GM18870 (cell line): ENCODE results near the gene RELL2.

Experiments
- ATAC-seq: cut with Tn5 transposase; IDR thresholded peaks from one replicate; pipeline ENCODE4 v1.9.1; 2021; ENCODE audit warnings: moderate library complexity; ENCODE audit not compliant: unreplicated experiment

Gene RELL2

GRCh38 chr5:141647242-141647641, 10.4 kb downstream of the RELL2 start:
- no peak for ATAC-seq

DNA sequence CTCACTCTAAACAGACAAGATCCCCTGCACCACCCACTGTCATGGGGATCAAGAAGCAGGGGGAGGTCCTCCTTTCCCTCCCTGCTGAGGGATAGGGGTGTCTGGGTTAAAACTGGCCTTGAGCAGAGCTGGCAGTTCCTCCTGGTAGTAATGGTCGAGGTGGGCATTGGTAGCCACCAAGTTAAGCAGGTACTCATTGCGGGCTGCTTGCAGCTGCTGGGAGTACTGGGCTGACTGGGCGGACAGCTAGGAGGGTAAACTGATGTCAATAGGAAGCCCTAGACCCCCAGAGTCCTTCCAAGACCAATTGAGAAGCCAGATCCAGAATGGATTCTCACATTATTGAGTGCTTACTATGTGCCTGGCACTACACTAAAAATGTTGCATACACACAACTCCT, 11.1 kb downstream of the RELL2 start:
- ATAC-seq = no peak

DNA sequence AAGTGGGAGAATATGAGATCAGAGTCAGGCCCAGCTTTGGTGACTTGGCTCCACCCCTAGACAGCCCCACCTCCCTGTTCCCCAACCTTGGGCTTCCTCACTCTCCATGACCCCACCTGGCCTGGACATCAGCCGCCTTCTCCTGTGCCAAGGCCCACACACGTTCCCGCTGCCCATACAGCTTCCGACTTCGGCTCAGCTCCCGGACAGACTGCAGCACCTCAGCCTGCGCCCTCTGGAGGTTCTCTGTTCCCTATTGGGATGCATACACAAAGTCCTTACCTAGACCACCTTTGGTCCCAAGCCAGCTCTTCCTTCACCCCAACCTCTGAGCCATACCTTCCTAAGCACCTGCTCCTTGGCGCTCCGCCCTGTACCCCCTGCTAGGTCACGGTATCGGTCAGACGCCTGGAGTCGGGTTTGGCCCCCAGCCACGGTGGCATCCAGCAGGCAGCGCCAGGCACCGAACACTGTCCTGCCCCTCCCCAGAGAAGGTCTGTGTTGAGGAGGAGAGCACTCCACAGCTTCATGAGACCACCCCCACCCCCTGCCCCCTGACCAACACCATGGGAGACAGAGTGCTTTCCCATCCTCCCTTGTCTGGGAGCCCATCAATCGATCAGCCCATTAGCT, 12.4 kb downstream of the RELL2 start:
- ATAC-seq = no peak

DNA sequence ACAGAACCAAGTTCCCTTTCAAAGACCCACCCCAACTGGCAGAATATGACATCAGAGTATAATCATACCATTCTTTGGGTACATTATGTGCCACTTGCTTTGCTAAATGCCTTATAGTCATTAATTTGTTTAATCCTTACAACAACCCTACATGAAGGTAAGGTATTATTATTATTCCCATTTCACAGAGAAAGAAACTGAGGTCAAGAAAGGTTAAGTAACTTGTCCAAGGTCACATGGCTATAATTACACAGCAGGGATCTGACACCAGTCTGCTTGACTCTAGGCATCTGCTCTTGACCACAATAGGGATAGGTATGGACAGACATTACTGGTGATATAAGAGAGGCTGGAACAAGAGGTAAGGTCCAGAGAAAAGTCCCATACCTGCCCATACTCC, 13.2 kb downstream of the RELL2 start:
- no peak for ATAC-seq

DNA sequence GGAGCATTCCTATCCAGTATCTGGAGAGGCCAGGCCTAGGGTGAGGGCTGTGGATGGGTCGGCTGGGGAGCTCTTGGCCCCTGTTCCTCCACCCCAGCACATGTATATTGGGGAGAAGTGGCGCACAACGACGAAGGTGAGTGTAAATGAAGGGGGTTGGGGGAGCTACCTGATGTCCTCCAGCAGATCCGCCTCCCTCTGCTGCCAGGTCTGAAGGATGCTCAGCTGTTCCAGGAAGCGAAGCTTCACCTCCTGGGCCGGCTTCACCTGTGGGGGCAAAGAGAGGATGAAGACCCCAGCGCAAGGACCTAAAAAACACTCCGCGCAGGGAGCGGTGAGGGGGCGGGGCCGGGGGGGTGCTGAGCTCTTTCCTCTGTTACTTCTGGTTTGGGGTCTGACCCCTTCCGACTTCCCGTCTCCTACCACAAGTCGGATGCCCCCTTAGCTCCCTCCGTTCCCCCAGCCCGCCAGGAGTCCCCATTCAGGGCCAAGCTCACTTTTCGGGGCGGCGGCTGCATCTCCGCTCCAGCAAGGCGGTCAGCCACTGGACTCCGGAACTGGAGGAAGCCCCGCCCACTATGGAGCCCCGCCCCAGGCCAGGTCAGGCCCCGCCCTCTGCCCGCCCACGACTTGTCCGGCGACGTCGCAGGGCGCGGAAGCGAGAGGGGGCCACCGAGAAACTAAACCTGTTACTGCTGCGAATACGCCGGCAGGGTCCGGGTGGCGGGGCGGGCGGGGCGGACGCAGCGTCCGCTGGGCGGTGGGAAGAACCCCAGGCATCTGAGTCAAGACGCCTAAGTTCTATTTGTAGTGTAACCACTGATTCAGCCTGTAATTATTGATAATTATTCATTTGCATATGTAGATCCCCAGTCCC, 14.3 kb downstream of the RELL2 start, which contains the start of gene FCHSD1:
Gene FCHSD1 (minus strand): TSS at position 568 of the 877 bp plus-strand sequence. CDS start 50 bp downstream, at position 518.
- ATAC-seq = peak; percentile 78

DNA sequence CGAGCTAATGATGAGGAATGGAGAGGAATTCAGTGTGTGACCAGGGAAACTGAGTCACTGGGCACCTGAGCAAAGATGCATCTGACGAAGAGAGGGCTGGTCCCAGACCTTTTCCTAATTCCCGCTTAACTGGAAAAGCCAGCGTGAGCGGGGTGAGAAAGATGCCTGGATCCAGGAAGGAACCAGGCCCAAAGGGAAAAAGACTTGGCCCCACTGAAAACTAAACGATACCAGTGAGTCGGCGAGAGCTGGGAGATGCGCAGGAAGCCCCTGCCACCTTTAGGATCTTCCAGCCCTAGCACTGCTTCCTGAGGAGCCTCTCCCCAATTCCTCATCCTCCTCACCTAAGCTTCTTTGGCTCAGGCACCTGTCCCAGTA, 14.9 kb downstream of the RELL2 start:
- ATAC-seq = no peak

DNA sequence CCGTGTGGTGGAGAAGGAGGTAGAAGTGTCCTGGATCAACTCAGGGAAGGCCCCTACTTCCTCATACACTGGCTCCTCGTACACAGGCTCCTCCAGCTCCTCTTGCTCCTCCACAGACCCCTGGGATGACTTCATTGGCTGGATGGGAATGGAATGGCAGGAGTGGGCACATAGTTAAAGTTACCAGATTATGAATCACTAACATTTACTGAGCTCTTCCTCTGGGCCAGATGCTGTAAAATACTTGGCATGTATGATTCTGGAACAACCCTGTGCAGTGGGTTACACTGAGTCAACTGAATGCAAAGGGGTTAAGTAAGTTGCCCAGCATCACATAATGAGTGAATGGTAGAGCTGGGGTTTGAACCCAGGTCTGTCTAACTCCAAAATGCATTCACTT, 17.5 kb downstream of the RELL2 start:
- no peak for ATAC-seq

DNA sequence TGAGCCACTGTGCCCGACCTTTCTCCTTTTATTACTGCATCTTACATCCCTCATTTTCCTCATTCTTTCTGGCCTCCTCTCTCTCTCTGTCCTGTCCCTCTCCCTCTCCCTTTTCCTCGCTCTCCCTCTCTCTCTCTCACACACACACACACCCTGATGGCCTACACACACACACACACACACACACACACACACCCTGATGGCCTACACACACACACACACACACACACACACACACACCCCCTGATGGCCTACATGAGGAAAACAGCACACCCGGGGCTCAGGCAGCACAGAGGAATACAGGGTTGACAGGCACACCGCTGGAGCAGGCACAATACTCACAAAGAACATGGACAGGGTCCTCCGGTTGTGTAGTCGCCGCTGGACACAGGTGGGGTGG, 18.2 kb downstream of the RELL2 start:
- ATAC-seq = no peak

DNA sequence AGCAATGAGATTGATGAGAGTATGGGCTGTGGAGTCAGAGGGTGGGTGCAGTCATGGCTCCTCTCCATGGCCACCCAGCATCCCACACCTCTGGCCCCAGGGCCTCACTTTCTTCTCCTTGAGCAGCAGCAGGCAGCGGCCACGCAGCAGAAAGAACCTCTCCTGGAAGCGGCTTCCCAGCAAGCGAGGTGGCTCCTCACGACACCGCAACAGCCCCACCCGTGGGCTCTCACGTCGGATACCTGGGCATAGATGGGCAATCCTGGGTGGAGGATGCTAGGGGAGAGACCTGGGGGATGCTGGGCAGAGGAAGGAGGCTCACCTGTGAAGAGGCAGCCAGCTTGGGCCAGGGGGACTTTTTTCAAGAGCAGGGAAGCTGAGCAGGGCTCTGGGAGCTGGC, 19.6 kb downstream of the RELL2 start:
- no peak for ATAC-seq

- no peak for ATAC-seq
Observed at GRCh38 chr5:141657404-141657803, 20.6 kb downstream of the RELL2 start.

- peak; percentile 88 for ATAC-seq
Observed at GRCh38 chr5:141657937-141658545, 21.2 kb downstream of the RELL2 start.

- ATAC-seq = no peak
Observed at GRCh38 chr5:141662028-141662427, 25.2 kb downstream of the RELL2 start.

DNA sequence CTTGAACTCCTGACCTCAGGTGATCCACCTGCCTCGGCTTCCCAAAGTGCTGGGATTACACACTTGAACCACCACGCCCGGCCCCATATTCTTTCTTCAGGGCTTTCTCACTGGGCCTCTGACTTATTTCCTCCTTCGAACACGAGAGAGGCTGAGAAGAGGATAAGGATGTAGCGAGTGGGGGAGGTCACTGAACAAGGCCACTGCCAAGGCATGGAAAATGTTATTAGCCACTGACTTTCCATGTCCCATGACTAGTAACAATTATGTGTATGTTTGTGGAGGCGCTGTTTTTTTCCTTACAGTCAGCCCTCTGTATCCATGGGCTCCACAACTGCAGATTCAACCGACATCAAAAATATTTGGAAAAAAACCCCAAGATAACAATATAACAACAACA, 26.7 kb downstream of the RELL2 start:
- no peak for ATAC-seq

- peak; percentile 93 for ATAC-seq
Observed at GRCh38 chr5:141664733-141665461, 28.1 kb downstream of the RELL2 start.

GRCh38 chr5:141665995-141666940, 29.5 kb downstream of the RELL2 start:
- no peak for ATAC-seq

GRCh38 chr5:141668601-141669265, 31.9 kb downstream of the RELL2 start:
- ATAC-seq = no peak

- ATAC-seq = no peak
Observed at GRCh38 chr5:141669520-141669919, 32.7 kb downstream of the RELL2 start.

DNA sequence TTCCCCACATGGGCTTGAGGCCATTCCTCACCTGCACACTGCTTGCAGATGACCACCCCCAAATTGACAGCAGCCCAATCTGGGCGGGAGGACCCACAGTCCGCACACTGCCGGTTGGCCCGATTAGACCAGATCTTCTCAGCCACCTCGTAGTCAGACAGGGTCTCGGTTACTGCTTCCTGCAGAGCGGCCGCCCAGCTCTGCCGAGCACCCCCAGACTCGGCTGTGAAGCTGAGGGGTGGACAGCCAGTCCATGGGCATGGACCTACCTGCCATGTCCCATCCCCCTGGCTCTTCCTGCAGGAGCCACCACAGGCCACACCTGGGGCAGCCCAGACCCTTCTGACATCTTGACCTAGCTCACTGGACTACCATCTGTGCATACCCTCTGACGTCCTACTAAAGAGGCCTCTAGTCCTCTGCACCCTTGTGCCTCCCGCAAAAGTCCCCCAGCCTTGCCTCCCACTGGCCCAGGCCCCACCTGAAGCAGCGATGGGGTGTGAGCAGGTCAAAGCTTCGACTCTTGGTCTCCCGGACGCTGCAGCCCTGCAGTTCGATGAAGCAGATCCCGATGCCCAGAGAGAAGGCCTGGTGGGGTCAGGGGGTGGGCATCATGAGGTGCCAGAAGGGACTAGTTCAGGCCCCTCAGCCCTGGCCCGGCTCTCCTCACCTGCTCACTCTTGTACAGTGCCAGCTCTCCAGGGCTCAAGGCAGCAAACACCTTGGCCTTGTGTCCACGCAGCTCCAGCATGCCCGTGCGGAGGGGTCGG, 35.5 kb downstream of the RELL2 start:
- no peak for ATAC-seq
